NCI-H2171 treated with DMSO at 0.1 percent for 48 hours (cell line): ENCODE measurements around the gene EIF2B4.
"Not testable (repeated sequence)": the region's sequence is repeated elsewhere in the genome, so short reads cannot be mapped to it uniquely, and the experiment has no call there.

Experiments
- DNase-seq: peaks from one replicate; lab custom pipeline; 2025; lab: John Stamatoyannopoulos, UW

The EIF2B4 gene

DNA sequence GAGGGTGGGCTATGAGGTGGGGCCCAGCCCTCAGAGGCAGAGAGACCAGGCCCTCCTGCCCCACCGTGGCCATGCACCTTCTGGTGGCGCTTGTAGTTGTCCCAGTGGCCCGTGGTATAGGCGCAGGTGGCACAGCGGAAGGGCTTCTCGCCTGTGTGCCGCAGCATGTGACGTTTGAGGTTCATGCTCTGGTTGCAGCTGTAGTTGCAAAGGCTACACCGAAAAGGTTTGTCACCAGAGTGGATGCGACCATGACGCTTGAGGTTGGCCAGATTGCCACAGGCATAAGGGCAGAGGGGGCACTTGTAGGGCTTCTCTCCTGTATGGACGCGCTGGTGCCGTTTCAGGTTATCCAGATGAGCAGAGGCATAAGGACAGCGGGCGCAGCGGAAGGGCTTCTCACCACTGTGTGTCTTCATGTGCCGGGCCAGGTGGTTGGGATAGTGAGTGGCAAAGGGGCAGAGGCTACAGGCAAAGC is 7.5 kb upstream of the EIF2B4 start:
- DNase-seq, result no peak

DNA sequence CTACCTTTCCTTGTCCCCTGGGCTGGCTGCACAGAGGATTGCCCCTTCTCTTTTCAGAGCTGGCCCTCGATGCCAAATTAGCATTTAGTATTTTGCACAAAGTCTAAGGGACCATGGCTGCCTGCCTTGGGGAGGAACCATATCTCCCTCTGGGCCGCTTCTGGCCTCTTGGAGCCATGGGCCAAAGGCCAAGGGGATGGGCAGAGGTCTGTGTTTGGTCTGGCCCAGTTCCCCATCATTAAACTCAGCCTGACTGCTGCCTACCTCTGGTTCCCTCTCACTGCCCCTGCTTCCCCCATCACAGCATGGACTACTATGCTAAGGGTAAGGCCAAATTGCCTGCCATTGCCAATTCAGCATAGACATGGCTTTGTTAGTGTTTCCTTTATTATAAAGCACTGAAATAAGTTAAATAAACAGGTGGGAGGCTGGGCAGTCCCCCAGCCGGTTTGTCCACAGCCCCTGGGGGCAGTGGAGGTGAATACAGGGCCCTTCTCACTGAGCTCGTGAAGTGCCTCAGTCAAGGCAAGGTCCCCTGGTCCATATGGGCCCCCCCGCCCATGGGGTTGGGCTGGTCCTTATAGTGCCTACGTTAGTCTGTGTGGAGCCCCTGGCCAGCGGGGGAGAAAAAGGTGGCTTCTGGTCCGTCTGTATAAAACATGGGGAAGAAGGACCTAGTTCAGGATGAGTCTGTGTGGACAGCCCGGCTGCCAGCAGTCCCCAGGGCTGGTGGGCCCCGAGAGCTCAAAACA is 6.9 kb upstream of the EIF2B4 start:
- DNase-seq, result no peak

- no peak for DNase-seq
These were observed 6.2 kb upstream of the EIF2B4 start for GRCh38 chr2:27376151-27376865.

- no peak for DNase-seq
These were observed 5.5 kb upstream of the EIF2B4 start for GRCh38 chr2:27375513-27376099.

- no peak for DNase-seq
These were observed 3.4 kb upstream of the EIF2B4 start for GRCh38 chr2:27373567-27373966.

GRCh38 chr2:27372937-27373336 is 2.8 kb upstream of the EIF2B4 start:
- no peak for DNase-seq

DNA sequence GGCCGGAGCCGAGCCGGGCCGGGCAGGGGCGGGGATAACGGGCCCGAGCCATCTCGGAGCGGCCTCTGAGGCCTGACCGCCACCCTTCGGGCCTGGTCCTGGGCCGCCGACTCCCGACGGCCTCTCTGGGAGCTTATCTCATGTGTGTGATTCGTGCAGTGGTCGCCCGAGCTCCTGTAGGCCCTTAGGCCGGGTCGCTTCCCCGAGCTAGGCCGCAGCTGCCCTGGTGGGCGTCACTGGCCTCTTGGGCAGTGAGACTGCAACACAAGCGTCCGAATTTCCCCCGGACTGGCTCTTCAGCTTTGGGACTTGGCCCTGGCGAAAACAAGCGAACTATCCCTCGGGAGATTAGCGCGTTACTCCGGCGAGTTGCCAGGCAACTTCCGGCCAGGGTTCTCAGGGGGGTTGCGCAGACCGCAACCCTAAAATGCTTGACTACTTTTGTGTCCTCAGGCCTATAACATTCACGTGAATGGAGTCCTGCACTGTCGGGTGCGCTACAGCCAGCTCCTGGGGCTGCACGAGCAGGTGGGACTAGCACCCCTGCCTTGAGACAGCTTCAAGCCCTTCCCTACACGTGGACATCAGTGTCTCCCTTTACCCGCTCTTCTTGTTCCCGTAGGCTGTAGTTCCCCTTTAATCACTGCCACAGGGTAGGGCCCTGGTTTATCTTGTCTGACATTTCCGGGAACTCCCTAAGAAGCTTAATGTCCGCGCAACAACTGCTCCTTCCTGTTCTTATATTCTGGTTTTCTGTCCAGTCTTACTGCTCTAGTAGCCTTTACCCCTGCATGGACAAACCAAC is 880 bp upstream of the EIF2B4 start:
- peak; percentile 29 for DNase-seq

GRCh38 chr2:27369471-27370025 is 590 bp downstream of the EIF2B4 start:
- peak; percentile 79 for DNase-seq

DNA sequence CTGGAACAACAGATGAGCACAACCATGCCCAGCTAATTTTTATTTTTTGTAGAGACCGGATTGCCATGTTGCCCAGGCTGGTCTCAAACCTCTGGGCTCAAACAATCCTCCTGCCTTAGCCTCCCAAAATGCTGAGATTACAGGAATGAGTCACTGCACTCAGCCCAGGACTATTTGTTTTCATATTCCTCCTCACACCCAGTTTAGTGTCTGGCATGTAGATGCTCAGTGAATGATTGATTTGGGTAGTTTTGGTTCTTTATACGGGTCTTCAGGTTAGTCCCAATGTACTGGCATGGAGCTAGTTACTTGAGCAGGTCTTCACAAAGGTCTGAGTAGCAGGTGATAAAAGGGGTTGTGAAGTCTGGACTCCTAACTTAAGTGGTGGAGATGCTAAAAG is 6.2 kb downstream of the EIF2B4 start:
- no peak for DNase-seq

DNA sequence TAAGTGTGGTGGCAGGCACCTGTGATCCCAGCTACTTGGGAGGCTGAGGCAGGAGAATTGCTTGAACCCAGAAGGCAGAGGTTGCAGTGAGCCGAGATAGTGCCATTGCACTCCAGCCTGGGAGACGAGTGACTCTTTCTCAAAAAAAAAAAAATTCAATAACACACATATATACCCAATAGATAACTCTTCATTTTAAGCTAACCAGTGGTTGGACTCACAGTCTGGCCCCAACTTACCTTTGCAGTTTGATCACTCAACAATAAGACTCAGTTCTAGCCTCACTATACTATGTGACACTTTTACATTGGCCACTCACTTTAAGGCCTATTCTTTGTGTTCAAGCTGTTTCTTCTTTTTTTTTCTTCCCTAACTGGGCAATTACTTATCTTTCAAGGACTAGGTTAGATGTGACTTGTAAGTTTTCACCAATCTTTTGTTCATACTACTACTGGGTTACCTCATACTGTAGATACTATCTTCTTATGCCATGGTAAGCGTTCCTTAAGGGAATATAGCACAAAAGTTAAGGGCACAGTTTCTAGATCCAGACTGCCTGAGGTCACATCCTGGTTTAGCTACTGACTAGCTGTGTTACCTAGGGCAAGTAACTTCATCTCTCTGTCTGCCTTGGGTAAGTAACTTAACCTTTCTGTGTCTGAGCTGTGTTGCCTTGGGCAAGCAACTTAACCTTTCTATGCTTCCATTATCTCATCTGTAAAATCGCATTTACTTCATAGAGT is 7.3 kb downstream of the EIF2B4 start:
- no peak for DNase-seq

DNA sequence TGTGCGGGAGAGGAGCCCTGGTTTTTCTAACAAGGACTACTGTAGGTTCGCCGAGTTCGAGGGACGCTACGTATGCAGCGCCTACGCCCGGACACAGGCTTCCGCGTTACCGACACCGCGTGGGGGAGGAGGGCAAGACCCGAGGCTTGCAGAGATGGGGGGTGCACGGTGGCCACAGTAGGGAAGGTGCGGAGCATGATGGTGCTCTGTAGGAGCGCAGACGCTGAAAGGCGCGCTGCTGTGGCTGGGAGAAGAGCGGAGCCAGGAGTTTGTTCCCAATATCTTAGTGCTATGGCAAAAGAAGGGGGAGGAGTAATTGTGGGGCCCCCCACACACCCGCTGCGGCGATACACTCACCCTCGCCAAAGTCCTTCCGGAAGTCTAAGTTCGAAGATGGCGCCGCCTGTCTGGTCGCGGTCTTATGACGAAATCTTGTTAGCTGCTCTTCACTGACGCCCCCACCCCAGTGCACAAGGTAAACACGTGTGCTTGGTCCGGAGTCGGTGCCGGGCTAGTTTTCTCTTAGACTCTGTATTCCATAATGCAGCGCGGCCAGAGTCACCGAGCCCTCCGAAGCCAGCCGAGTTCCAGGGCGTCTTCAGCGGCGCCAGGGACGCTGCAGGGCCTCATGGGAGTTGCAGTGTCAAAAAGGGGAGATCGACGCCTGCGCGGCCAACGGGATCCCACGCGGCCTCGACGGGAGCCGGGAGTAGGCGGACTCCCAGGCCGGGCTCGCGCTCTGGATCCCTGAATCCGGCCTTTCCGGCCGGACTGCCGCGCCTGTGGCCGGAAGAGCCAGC is 13.6 kb downstream of the EIF2B4 start, which contains the start of gene GTF3C2:
Gene GTF3C2 (minus strand): TSS at position 383 of the 800 bp plus-strand sequence. CDS start 13,210 bp downstream, outside the sequence.
- peak; percentile 100 for DNase-seq

DNA sequence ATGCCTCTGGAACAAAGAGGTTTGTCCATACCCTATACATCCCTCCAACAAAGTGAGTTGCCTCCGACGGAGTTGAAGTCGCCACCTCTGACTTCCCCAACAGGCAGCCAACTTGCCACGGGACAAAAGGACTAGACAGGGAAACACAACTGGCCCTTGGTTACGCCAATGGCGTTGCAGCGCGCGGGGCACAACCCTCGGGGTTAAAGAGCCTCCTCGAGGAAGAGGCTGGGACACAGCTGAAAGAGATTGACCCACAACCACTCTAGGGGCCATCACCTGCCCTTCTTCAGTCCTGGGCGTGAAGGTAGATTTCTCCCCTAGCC is 14.1 kb downstream of the EIF2B4 start:
- no peak for DNase-seq

- no peak for DNase-seq
These were observed 15.6 kb downstream of the EIF2B4 start for GRCh38 chr2:27354597-27354927.

GRCh38 chr2:27353762-27354596 is 16.2 kb downstream of the EIF2B4 start:
- DNase-seq, result no peak

- DNase-seq, result not testable (repeated sequence)
These were observed 16.8 kb downstream of the EIF2B4 start for GRCh38 chr2:27353386-27353761.

DNA sequence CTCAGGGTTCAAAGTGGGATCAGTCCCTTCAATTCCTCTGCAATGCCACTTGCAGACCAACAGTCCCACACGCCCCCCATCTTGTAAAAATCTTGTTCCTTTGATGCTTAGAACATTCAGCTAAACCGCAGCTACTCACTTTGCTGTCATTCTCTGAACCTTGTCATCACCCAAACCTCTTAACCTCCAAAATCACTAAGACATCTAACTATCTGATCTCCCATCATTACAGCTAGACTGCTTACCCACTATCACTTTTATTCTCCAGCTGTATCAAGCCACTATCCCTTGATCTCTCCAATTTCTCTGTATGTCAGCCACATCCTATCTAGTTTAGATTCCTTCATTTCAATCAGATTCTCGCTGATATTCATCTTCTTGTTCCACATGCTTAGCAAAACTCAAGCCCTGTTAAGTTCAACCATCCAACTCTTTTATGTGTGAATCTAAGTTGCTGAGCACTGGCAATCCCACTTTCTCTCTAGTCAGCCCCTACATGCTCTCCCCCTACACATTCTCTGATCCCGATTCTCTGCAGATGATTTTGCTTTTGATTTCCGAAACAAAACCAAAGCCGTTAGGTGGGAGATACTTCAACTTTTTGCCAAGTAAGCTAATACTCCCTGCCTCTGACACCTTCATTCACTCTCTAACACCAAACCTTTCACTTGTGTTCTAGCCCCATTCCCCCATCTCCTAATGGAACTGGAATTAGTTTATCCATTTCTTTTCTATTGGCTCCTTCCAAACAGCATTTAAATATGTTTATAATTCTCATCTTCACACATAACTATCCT is 18.1 kb downstream of the EIF2B4 start:
- DNase-seq, result no peak

DNA sequence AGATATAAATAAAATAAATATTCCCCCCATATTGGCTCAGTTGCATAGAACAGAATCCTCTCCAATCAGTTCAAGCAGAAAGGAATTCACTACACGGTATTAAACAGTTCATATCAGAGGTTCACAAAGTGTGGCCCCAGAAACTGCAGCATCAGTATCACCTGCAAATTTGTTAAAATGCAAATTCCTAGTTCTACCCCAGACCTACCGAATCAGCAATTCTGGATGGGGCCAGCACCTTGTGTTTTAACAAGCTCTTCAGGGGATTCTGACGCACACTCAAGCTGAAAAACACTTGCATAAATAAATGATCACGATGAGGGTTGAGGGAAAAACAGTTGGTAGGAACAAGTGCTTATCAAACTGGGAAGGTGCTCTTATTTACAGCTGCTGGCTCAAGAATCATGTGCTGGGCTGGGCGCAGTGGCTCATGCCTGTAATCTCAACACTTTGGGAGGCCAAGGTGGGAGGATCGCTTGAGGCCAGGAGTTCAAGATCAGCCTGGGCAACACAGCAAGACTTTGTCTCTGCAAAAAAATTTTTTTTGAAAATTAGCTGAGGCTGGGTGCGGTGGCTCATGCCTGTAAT is 19.9 kb downstream of the EIF2B4 start:
- no peak for DNase-seq

GRCh38 chr2:27347641-27348040 is 22.5 kb downstream of the EIF2B4 start:
- no peak for DNase-seq
